ENCODE measurements around the gene ENGASE.

Gene ENGASE

DNA sequence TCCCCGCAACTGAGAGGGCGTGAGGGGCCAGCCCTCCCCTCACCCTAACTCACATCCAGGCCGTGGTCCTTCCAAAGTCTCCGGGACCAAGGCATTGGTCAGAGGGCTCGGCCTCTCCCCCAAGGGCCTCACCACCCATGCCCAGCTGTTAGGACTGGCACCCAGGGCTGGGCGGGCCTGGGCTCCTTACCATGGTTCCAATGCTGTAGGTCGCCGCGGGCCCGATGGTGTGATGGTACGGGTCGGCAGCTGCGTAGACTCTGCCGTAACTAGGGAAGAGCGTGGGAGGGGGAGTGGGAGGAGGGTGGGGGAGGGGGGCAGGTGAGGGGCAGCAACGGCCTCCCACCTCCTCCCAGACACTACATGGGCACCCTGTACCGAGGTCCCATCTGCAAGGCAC lies 19.6 kb downstream of the ENGASE start:
- no peak for DNase-seq (ENCODE audit: low read depth in 2 of 2)

DNA sequence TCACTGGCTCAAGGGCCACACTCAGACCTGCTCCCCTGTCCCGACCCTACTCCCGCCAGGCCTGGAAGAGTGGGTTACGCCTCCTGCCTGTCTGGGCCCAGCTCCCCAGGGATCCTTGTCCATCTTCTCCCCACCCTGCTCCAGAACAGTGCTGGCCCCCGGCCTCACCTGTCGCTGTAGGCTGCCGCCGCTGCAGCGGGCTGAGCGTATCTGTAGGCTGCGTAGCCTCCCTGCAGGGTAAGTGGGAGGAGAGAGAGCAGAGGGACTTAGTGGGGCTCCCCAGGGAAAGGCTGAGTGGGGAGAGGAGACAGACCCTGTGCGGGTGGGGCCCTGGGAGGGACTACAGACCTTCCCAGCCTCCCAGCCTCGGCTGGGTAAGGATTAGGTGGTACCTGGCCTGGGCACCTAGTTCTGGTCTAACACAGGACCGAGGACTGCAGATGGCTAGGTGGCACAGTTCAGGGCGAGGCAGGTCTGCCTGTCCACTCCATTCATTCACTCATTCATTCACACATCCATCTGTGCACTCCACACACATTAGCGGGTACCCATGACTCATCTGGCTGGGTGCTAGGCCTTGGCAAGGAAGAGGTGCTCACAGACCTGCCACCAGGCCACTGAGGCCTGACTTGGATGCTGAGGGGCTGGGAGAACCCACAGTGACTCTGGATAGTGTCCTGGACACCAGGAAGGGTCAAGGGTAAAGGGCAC lies 20.9 kb downstream of the ENGASE start:
- DNase-seq (ENCODE audit: low read depth in 2 of 2) = no peak

GRCh38 chr17:79096477-79096876 lies 21.9 kb downstream of the ENGASE start:
- no peak for DNase-seq (ENCODE audit: low read depth in 2 of 2)

DNA sequence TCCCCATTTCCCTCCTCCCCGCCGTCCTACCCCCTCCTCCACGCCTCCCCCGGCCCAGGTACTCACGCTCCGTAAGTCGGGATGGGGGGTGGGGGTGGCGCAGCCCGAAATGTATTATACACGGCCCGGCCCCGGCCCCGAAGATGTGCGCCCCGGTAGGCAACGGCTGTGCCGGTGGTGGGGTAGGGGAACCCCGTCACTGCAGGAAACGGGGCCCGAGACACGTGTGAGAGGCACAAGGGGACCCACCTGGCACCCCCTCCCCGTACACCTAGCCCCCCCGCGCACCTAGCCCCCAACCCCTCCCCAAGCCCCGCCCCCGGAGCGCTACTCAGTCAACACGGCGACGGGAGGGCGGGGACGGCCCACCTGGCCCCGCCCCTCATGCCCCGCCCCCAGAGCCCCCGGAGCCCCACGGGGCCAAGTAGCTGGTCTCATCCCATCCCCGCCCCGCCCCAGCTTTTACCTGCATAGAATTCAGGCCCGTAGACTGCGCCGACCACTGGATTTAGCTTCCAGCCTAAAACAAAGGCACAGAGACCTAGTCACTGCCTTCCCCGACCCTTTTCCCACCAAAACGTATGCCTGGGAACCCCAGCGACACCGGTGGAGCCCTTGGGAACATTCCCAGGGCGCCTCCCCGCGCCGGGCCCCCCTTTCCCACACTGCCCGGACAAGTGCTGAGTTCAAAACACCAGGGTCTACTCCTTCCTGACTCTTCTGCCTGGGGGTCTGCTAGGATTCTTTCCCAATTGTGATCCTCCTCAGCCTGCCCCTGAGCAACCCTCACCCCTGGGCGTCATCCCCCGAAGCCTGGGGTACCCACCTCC lies 22.8 kb downstream of the ENGASE start:
- no peak for DNase-seq (ENCODE audit: low read depth in 2 of 2)

- no peak for DNase-seq (ENCODE audit: low read depth in 2 of 2)
Observed at GRCh38 chr17:79098282-79098867, 23.8 kb downstream of the ENGASE start.

DNA sequence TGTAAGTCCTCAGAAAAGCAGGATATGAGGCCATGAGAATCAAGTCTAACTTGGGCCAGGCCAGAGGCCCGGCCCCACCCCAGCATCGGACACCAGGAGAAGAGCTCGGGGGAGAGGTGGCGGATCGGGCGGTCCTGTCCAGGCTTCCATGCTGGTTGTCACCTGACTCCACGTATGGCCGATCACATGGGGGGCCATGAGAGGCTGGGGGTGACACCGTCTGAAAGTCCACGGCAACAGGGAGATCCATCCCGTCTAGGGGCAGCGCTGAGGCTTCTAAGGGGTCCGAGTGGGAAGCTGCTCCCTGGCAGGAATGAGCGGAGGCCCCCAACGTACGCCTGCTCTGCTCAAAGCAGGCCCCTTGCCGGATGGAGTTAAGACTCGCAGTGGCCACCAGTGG lies 25.8 kb downstream of the ENGASE start:
- no peak for DNase-seq (ENCODE audit: low read depth in 2 of 2)

DNA sequence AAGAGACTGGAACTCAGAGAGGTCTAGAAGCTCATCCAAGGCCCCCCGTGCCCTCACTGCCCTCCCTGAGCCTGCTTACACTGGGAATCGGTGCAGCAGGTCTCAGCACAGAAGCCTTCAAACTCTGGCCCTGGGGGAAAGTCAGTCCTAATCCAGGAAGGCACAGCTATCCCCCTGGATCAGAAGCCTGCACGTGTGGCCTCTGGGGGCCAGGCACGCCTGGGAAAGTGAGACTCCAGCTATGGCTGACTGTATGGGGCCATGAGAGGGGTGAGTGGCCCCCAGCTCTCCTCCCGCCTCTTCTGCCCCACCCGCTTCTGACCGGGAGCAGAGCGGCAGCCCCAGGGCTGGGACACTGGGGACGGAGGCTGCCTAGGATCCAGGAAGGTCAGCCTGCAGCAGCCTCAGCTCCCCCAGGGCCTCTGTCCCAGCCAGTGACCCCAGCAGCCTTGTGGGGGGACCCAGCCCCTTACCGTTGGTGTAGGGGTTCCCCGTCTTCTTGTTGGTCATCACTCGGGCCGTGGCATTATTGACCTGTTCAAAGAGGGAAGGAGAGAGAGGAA lies 26.6 kb downstream of the ENGASE start:
- DNase-seq (ENCODE audit: low read depth in 2 of 2) = no peak

GRCh38 chr17:79102214-79102613 lies 27.6 kb downstream of the ENGASE start:
- no peak for DNase-seq (ENCODE audit: low read depth in 2 of 2)

DNA sequence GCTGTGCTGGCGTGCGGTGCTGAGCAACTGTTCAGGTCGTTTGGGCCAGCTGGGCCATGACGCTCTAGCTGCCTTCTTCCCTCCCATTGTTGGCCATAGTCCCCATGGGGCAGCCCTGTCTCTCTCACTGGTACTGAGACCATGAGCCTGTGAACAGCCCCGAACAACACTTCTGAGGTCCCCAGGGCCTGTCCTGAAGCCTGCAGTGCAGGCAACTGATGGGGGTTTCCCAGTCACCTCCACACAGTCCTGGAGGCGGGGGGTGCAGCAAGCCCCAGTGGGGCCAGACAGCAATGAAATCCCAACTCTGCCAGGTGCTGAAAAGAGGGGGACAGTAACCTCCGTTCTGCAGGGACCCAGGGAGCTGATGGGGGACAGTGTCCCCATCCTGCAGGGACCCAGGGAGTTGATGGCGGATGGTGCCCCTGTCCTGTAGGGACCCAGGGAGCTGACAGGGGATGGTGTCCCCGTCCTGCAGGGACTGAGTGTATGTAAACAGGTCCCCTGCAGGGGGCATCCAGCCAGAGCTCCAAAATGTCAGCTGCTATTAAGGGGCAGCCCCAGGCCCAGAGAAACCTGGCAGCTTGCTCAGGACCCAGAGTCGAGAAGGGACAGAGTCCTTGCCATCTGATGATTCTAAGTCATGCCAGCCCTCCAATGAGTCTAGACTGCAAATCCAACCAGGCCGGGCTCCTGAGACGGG lies 30.4 kb downstream of the ENGASE start:
- no peak for DNase-seq (ENCODE audit: low read depth in 2 of 2)

- DNase-seq (ENCODE audit: low read depth in 2 of 2) = no peak
Observed at GRCh38 chr17:79105937-79106336, 31.3 kb downstream of the ENGASE start.

- DNase-seq (ENCODE audit: low read depth in 2 of 2) = no peak
Observed at GRCh38 chr17:79106958-79107357, 32.3 kb downstream of the ENGASE start.

DNA sequence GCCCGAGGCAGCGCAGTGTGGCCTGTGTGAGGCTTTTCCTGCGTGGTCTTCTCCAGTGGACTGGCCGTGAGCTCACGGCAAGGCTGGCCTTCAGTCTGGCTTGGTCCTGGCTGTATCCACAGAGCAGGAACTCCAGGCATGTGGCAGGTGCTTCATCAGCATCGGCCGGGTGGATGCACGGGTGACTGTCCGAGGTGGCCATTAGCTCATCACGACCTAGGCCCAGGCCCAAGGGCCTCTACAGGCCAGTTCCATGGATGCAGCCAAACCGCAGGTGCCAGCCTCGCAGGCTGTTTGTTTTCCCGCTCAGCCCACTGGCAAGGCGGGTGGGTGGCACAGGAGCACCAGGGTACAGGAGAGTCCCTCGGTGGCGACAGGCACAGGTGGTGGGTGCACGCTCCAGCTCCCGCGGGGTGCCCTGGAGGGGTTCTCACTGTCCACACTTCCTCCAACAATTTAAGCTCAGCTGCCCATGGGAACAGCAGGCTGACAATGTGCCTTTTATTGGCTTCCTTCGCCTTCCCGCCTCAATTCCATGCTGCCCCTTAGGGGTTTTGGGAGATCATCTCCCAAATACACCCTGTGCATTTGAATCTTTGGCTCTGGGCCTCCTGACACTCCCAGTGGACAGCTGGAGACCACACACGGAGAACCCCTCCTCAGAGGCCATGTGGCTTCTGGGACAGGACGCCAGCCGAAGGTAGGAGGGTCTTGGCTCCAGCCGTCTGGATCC lies 33.0 kb downstream of the ENGASE start:
- DNase-seq (ENCODE audit: low read depth in 2 of 2) = no peak

DNA sequence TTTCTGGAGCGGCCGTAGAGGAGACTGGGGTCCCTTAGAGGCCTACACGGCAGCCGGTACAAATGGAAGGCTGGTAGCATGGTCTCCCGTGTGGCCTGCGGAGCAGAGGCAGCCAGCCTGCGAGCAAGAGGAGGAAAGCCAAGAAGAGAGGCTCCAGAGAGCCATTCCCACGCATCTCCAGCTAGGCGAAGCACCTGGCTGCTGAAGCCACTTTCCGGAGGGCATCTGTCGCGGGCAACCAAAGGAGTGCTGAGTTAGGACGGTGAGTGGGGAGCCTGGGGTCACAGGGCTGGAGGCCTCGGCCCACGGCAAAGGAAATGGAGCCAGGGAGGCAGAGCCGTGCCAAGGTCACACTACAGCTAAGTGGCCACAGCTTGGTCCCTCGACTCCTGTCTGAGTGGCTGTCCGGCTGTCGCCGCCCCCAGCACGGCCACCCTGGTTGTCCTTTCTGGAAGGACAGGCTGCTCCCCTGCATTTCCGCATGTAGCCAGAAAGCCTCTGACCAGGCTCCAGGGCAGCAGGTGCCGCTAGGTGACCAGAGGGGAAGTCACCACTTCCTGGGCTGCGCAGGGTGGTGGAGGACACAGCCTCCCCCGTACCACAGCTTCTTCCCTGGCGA lies 33.7 kb downstream of the ENGASE start:
- no peak for DNase-seq (ENCODE audit: low read depth in 2 of 2)

DNA sequence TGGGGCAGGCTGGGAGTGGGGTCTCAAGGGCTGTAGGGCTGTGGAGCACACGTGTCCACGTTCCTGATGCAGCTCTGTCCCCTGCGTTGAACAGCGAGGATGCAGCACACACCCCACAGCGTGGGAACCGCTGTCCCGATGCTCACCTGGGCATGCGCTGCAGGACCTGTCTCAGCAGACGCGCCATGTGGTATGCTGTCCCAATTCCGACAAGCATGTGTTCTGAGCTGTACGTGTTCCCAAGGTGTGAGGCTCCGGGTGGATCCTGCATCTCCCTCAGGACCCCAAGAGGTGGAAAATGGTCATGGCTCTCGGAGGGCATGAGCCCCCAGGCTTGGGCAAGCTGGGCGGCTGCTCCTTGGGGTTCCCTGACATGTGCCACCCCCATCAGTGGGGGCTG lies 34.2 kb downstream of the ENGASE start:
- DNase-seq (ENCODE audit: low read depth in 2 of 2) = no peak

GRCh38 chr17:79109584-79109983 lies 35.0 kb downstream of the ENGASE start:
- no peak for DNase-seq (ENCODE audit: low read depth in 2 of 2)

DNA sequence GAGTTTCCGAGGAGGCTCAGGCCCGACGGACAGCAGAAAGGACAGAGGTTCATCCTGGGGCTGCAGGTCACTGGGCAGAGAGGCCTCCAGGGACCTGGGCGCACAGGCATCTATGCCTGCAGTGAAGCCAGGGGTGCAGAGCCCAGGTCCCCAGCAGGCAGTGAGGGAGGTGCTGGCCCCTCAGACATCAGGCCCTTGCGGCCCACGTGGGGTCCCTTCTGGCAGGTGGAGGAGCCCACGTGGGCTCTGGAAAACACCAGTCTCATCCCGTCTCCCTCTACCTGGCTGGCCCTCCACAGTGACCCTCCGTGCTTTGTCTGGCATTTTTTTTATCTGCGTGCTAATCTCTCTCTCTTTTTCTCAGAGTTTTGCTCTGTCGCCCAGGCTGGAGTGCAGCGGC lies 36.5 kb downstream of the ENGASE start:
- DNase-seq (ENCODE audit: low read depth in 2 of 2) = no peak

DNA sequence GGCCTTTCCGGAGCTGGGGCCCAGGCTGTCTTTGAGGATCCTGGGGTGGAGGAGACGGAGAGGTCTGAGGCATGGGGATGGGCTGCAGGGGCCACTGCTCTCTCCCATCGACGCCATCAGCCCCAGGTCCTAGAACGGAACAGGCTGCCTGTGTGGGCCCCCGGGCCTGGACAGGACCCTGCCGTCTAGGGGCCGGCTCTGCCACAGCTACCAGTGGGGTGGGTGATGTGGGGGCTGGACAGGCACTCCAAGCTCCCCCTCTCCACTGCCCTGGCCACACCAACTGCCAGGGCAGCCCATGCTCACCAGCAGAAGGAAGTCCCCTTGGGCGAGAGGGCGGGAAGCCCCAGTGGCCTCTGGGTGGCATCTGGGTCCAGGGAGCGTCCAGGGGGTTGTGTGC lies 37.8 kb downstream of the ENGASE start:
- no peak for DNase-seq (ENCODE audit: low read depth in 2 of 2)

DNA sequence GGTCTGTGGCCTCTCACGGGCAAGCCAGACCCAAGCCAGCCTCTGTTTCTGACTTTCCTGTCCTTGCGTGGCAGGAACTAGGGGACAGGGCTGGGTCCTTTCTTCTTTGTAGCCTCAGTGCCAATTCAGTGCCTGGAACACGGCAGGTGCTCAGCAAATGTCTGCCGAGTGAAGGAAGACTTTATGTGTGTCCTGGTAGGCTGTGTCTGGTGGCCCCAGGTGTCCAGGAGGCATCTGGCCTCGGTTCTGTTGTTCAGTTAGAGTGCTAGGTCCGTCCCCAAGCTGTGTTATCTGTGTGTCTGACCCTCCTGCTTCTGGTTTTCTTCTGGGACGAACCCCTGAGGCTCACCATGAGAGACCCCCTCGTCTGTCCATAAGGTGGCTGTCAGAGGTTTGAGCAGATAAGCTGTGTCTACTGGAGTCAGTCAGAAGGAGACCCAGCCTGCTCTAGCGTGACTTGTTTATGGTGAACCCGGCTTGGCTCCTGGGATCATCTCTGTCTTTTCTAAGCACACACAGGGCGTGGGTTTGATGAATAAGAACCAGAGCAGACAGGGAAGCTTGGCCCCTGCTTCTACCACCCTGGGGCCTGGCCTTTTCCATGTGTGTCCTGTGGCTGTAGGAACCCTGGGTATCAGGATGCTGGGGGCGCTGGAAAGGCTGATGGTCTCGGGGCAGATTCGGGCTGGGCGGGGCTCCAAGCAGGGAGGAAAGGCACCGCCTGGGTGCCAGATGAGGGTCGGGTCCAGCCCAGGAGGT lies 39.3 kb downstream of the ENGASE start:
- no peak for DNase-seq (ENCODE audit: low read depth in 2 of 2)

DNA sequence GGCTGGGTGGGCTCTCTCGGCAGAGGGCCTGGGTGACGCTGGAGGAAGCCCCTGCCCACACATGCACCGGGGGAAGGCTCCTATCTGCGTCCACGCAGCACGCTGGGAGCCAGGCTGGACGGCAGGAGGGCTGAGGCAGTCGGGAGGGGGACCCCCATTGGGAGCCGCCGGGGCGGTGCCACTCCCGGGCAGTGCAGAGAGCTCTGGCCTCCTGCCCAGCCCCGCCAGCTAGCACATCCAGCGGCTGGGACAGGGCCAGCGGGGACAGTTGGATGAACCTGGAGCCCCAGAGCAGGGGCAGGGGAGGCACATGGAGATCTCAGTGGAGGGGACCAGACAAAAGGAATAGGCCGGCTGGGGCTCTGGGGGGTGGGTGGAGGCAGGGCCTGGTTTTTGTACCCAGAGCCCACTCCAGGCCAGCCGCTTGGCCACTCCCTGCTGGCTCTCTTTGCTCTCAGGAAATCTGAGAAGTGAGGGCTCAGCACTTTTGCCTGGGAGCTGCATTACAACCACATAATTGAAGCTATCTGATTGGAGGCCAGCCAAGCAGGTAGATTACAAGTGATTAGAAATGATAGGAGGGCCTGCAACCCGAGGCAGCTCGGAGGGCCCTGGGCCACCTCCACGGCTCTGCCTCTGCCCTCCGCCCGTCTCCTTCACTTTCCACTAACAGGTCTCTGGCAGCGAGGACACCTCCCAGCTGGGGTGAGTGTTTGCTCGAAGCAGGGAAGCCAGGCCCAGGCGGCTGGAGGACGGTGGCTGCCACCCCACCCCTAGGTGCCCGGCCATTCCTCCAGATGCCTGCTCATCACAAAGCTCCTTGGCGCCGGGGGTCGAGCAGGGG lies 40.1 kb downstream of the ENGASE start:
- no peak for DNase-seq (ENCODE audit: low read depth in 2 of 2)

Data from activated CD8-positive, alpha-beta memory T cell treated with anti-CD3 and anti-CD28 coated beads for 4 hours (primary cell).